BLaER1 (cell line): ENCODE data around the gene HSPE1.
"Not testable (repeated sequence)": the region's sequence is repeated elsewhere in the genome, so short reads cannot be mapped to it uniquely, and the experiment has no call there.

Experiments used
- H3K27ac ChIP-seq: shearing (Covaris generic); formaldehyde crosslinking; 2 replicates; pipeline ENCODE4 v1.8.1; 2022
- H3K27me3 ChIP-seq: shearing (Covaris generic); formaldehyde crosslinking; 2 replicates; pipeline ENCODE4 v1.8.1; 2022
- H3K36me3 ChIP-seq: shearing (Covaris generic); formaldehyde crosslinking; 2 replicates; pipeline ENCODE4 v1.8.1; 2022
- H3K4me1 ChIP-seq: shearing (Covaris generic); formaldehyde crosslinking; 2 replicates; pipeline ENCODE4 v1.8.1; 2022
- H3K4me2 ChIP-seq: shearing (Covaris generic); formaldehyde crosslinking; 2 replicates; pipeline ENCODE4 v1.8.1; 2022
- H3K4me3 ChIP-seq: shearing (Covaris generic); formaldehyde crosslinking; 2 replicates; pipeline ENCODE4 v1.8.1; 2022
- H3K9ac ChIP-seq: shearing (Covaris generic); formaldehyde crosslinking; 2 replicates; pipeline ENCODE4 v1.8.1; 2022
- H3K9me3 ChIP-seq: shearing (Covaris generic); formaldehyde crosslinking; 2 replicates; pipeline ENCODE4 v1.8.1; 2022
- H4K20me1 ChIP-seq: shearing (Covaris generic); formaldehyde crosslinking; 2 replicates; pipeline ENCODE4 v1.8.1; 2022
- Cebpa-rat ChIP-seq: shearing (Covaris generic); IDR thresholded peaks from 2 replicates; pipeline ENCODE4 v1.8.1; 2022

The HSPE1 gene

DNA sequence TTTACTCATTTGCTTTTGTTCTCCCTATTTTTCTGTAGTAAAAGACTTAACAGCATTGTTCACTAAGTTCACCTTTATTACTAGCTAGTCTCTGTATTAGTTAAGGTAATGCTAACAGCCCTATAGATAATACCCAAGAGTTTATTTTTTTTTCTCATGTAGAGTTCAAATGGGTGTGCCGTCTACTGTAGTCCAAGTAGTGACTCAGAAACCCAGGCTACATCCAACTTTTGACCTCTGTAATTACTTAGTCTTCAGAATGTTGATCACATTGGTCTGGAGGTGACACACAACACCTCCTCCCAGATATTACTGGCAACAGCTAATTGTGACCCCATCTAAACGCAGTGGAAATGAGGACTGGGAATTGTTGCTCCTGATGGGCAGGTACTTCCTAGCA is 39.1 kb upstream of the HSPE1 start:
- H3K9me3 ChIP-seq, result no peaks in the 10 kb centered on the region
- no peak overlapping the region for H3K4me2 ChIP-seq
- H3K27ac ChIP-seq, result no peak overlapping the region
- no peak overlapping the region for H3K9ac ChIP-seq
- TF ChIP-seq Cebpa-rat, result no peak
- peaks cover 60% of the 10 kb centered on the region for H3K36me3 ChIP-seq
- no peaks in the 10 kb centered on the region for H3K27me3 ChIP-seq
- no peaks in the 10 kb centered on the region for H3K4me1 ChIP-seq
- H4K20me1 ChIP-seq, result peaks cover 36% of the 10 kb centered on the region
- H3K4me3 ChIP-seq, result no peak overlapping the region

DNA sequence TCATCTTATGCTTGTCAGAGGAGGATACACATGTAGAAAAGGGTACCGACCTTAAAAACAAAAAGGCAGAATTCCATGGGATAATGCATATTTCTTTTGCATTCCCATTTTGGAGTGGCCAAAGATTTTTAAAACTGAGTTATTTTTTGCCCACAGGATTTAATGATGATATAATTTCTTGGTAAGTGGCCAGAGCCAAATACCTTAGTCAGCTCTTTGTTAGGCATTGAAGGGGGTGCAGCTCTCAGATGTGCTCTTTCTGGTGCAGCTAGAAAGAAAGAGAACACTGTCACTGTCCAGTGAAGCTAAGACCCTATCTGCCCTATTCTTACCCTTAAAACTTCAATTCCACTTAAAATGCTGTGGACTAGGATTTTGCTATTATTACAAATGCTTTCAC is 36.0 kb upstream of the HSPE1 start:
- Histone ChIP-seq H3K9me3 (no peaks in the 10 kb centered on the region), H4K20me1 (peaks cover 6% of the 10 kb centered on the region), H3K9ac (no peak overlapping the region), H3K36me3 (peaks cover 85% of the 10 kb centered on the region), H3K27ac (no peak overlapping the region), H3K4me1 (no peaks in the 10 kb centered on the region), H3K27me3 (no peaks in the 10 kb centered on the region), H3K4me2 (no peak overlapping the region), H3K4me3 (no peak overlapping the region)
- no peak for TF ChIP-seq Cebpa-rat

GRCh38 chr2:197472166-197472565 is 28.0 kb upstream of the HSPE1 start:
- Histone ChIP-seq H3K9ac (no peak overlapping the region), H3K4me3 (no peak overlapping the region), H4K20me1 (no peaks in the 10 kb centered on the region), H3K27ac (no peak overlapping the region), H3K4me2 (no peak overlapping the region), H3K4me1 (no peaks in the 10 kb centered on the region), H3K9me3 (no peaks in the 10 kb centered on the region), H3K27me3 (no peaks in the 10 kb centered on the region), H3K36me3 (peaks cover 93% of the 10 kb centered on the region)
- no peak for TF ChIP-seq Cebpa-rat

- no peak overlapping the region for H3K4me2 ChIP-seq
- H3K4me3 ChIP-seq, result no peak overlapping the region
- H3K9ac ChIP-seq, result no peak overlapping the region
- H3K36me3 ChIP-seq, result peaks cover 78% of the 10 kb centered on the region
- no peak for TF ChIP-seq Cebpa-rat
- H3K27ac ChIP-seq, result no peak overlapping the region
- H3K27me3 ChIP-seq, result no peaks in the 10 kb centered on the region
- peaks cover 15% of the 10 kb centered on the region for H3K4me1 ChIP-seq
- H4K20me1 ChIP-seq, result no peaks in the 10 kb centered on the region
- no peaks in the 10 kb centered on the region for H3K9me3 ChIP-seq
These were observed 22.4 kb upstream of the HSPE1 start for GRCh38 chr2:197477797-197478196.

GRCh38 chr2:197480165-197481036 is 19.8 kb upstream of the HSPE1 start:
- TF ChIP-seq Cebpa-rat, result no peak
- Histone ChIP-seq H3K27me3 (no peaks in the 10 kb centered on the region), H3K27ac (no peak overlapping the region), H3K36me3 (peaks cover 80% of the 10 kb centered on the region), H3K4me3 (no peak overlapping the region), H3K4me2 (no peak overlapping the region), H3K9ac (no peak overlapping the region), H3K4me1 (peaks cover 15% of the 10 kb centered on the region), H4K20me1 (peaks cover 1% of the 10 kb centered on the region; the same call in 1 of the 2 replicates), H3K9me3 (peaks cover 25% of the 10 kb centered on the region)

DNA sequence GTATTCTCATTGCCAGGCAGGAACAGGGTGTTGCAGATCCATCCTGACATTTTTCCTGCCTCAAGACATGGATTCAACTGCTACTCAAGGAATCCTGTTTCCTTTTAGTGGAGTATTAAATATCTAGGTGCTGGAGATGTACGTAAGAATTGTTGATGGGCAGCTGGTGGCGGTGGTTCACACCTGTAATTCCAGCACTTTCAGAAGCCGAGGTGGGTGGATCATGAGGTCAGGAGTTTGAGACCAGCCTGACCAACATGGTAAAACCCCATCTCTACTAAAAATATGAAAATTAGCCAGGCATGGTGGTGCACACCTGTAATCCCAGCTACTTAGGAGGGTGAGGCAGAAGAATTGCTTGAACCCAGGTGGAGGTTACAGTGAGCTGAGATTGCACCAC is 15.9 kb upstream of the HSPE1 start:
- peaks cover 85% of the 10 kb centered on the region for H3K36me3 ChIP-seq
- not testable (repeated sequence) for H3K27me3 ChIP-seq, H3K9ac ChIP-seq, H3K4me3 ChIP-seq, H3K4me2 ChIP-seq, H3K4me1 ChIP-seq, H3K27ac ChIP-seq
- peaks cover 33% of the 10 kb centered on the region for H3K9me3 ChIP-seq
- peaks cover 31% of the 10 kb centered on the region for H4K20me1 ChIP-seq

DNA sequence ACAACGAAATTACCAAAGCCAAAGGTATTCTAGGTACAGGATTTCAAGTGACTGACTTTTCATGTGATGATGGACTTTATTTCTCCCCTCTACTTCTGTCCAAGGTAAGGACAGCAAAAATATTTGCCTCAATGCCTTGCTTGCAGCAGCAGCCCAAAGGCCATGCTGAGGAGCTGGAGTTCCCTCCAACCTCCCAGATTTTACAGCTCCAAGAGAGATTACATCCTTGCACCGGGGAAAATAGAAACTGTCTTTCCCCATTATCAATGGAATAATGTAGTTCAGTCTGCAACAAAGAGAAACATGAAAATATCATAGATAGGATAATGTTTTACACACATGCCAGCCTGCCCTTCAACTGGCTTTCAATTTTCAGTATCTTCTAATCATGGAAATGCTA is 14.0 kb upstream of the HSPE1 start:
- H3K4me2 ChIP-seq, result no peak overlapping the region
- no peaks in the 10 kb centered on the region for H3K4me1 ChIP-seq
- H3K27ac ChIP-seq, result no peak overlapping the region
- no peak for TF ChIP-seq Cebpa-rat
- H3K9ac ChIP-seq, result no peak overlapping the region
- peaks cover 88% of the 10 kb centered on the region for H3K36me3 ChIP-seq
- H4K20me1 ChIP-seq, result peaks cover 50% of the 10 kb centered on the region
- H3K4me3 ChIP-seq, result no peak overlapping the region
- peaks cover 33% of the 10 kb centered on the region for H3K9me3 ChIP-seq
- no peaks in the 10 kb centered on the region for H3K27me3 ChIP-seq

- H3K36me3 ChIP-seq, result peaks cover 97% of the 10 kb centered on the region
- H3K4me2 ChIP-seq, result no peak overlapping the region
- no peak overlapping the region for H3K27ac ChIP-seq
- no peak for TF ChIP-seq Cebpa-rat
- no peak overlapping the region for H3K4me3 ChIP-seq
- H3K27me3 ChIP-seq, result no peaks in the 10 kb centered on the region
- peaks cover 33% of the 10 kb centered on the region for H3K9me3 ChIP-seq
- H3K4me1 ChIP-seq, result no peaks in the 10 kb centered on the region
- H3K9ac ChIP-seq, result no peak overlapping the region
- H4K20me1 ChIP-seq, result peaks cover 63% of the 10 kb centered on the region
These were observed 12.8 kb upstream of the HSPE1 start for GRCh38 chr2:197487385-197487784.

- Histone ChIP-seq H3K4me1 (peaks cover 32% of the 10 kb centered on the region), H3K4me3 (no peak overlapping the region)
These were observed 4.6 kb upstream of the HSPE1 start for GRCh38 chr2:197495433-197496134.

GRCh38 chr2:197496695-197497094 is 3.5 kb upstream of the HSPE1 start:
- H3K9me3 ChIP-seq, result no peaks in the 10 kb centered on the region
- H3K4me2 ChIP-seq, result peak overlapping the region; percentile 84
- TF ChIP-seq Cebpa-rat, result no peak
- H3K27me3 ChIP-seq, result no peaks in the 10 kb centered on the region
- H3K4me3 ChIP-seq, result peak overlapping the region; percentile 87; the same call in 1 of the 2 replicates
- H3K4me1 ChIP-seq, result peaks cover 36% of the 10 kb centered on the region
- peak overlapping the region; percentile 90 for H3K9ac ChIP-seq
- H3K36me3 ChIP-seq, result peaks cover 68% of the 10 kb centered on the region
- H4K20me1 ChIP-seq, result peaks cover 83% of the 10 kb centered on the region
- H3K27ac ChIP-seq, result no peak overlapping the region

More at GRCh38 chr2:197495433-197496134, 4.6 kb upstream of the HSPE1 start:
- peaks cover 76% of the 10 kb centered on the region for H3K36me3 ChIP-seq
- no peak overlapping the region for H3K27ac ChIP-seq
- peak overlapping the region; percentile 84 for H3K4me2 ChIP-seq
- no peaks in the 10 kb centered on the region for H3K9me3 ChIP-seq
- no peak overlapping the region for H3K9ac ChIP-seq
- no peak for TF ChIP-seq Cebpa-rat
- H4K20me1 ChIP-seq, result peaks cover 90% of the 10 kb centered on the region
- H3K27me3 ChIP-seq, result no peaks in the 10 kb centered on the region
